Retinal pigment epithelial cell (primary cell): ENCODE results near the gene ZBTB4.

Source experiments
- DNase-seq: peaks from one replicate; pipeline ENCODE4 v3.0.0-alpha.2; 2010; ENCODE audit warnings: low read depth
- H3K4me3 ChIP-seq: 2 replicates; pipeline ENCODE4 v1.5.1; 2011; ENCODE audit warnings: mild to moderate bottlenecking, low read length, control low read depth, moderate library complexity
- TF ChIP-seq, protein P1 (sequence below): conservative IDR thresholded peaks from 2 replicates; pipeline ENCODE4 v1.5.1; 2011; ENCODE audit warnings: low read depth, low read length, control low read depth, inconsistent platforms

ZBTB4 gene

GRCh38 chr17:7502171-7502847 lies 22.9 kb upstream of the ZBTB4 start:
- H3K4me3 ChIP-seq = no peak overlapping the region
- no peak for DNase-seq
- TF ChIP-seq, protein P1, sequence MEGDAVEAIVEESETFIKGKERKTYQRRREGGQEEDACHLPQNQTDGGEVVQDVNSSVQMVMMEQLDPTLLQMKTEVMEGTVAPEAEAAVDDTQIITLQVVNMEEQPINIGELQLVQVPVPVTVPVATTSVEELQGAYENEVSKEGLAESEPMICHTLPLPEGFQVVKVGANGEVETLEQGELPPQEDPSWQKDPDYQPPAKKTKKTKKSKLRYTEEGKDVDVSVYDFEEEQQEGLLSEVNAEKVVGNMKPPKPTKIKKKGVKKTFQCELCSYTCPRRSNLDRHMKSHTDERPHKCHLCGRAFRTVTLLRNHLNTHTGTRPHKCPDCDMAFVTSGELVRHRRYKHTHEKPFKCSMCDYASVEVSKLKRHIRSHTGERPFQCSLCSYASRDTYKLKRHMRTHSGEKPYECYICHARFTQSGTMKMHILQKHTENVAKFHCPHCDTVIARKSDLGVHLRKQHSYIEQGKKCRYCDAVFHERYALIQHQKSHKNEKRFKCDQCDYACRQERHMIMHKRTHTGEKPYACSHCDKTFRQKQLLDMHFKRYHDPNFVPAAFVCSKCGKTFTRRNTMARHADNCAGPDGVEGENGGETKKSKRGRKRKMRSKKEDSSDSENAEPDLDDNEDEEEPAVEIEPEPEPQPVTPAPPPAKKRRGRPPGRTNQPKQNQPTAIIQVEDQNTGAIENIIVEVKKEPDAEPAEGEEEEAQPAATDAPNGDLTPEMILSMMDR = no peak

DNA sequence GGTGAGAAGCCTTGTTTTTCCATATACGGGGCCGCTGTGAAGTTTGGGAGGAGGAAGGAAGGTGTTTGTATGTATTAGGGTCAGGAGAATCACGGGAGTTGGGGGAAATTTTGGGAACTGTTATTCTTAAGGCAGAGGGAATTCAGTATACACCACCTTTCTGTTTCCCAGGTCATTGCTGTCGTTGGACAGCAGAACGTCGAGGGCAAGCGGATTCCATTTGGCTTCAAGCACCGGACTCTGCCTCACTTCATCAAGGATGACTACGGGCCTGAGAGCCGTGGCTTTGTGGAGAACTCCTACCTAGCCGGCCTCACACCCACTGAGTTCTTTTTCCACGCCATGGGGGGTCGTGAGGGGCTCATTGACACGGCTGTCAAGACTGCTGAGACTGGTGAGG lies 22.3 kb upstream of the ZBTB4 start:
- TF ChIP-seq, protein P1 = no peak
- no peak for DNase-seq
- H3K4me3 ChIP-seq = no peak overlapping the region

DNA sequence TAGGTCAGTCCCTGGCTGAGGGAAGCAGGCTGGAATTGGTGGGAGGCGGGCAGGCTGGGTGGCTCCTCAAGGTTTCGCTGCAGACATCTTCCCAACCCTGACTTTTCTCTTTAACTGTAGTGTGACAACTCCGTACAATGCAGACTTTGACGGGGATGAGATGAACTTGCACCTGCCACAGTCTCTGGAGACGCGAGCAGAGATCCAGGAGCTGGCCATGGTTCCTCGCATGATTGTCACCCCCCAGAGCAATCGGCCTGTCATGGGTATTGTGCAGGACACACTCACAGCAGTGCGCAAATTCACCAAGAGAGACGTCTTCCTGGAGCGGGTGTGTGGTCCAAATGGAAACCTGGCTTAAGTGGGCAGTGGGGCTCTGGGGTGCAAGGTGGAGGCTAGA lies 19.7 kb upstream of the ZBTB4 start:
- TF ChIP-seq, protein P1 = no peak
- H3K4me3 ChIP-seq = no peak overlapping the region
- no peak for DNase-seq

DNA sequence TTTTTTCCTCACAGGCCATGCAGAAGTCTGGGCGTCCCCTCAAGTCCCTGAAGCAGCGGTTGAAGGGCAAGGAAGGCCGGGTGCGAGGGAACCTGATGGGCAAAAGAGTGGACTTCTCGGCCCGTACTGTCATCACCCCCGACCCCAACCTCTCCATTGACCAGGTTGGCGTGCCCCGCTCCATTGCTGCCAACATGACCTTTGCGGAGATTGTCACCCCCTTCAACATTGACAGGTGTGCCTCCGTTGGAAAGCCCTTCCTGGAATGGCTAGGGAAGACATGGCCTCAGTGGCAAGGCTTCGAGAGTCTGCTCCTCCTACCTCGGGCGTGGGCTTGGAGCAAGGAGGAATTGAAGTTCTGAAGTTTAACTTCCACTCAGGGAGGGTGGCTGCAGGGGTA lies 18.2 kb upstream of the ZBTB4 start:
- TF ChIP-seq, protein P1 = no peak
- no peak overlapping the region for H3K4me3 ChIP-seq
- no peak for DNase-seq

GRCh38 chr17:7497228-7497627 lies 17.8 kb upstream of the ZBTB4 start:
- no peak for DNase-seq
- TF ChIP-seq, protein P1 = no peak
- H3K4me3 ChIP-seq = no peak overlapping the region

DNA sequence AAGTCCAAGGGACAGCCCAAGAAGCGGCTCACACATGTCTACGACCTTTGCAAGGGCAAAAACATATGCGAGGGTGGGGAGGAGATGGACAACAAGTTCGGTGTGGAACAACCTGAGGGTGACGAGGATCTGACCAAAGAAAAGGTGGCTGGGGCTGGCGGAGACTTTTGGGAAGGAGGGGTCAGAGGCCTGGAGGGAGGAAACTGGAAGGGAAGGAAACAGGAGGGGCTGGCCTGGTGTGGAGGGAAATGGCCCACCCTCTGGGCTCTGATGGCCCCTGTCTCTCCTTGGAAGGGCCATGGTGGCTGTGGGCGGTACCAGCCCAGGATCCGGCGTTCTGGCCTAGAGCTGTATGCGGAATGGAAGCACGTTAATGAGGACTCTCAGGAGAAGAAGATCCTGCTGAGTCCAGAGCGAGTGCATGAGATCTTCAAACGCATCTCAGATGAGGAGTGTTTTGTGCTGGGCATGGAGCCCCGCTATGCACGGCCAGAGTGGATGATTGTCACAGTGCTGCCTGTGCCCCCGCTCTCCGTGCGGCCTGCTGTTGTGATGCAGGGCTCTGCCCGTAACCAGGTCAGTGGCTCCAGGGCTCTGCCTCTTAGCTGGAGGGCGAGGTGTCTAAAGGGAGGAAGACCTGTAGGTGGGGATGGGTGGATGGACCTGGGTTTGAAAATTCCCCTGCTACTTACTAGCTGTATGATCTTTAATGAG lies 17.2 kb upstream of the ZBTB4 start:
- no peak overlapping the region for H3K4me3 ChIP-seq
- TF ChIP-seq, protein P1 = no peak
- DNase-seq = no peak

- no peak for DNase-seq
- H3K4me3 ChIP-seq = no peak overlapping the region
- TF ChIP-seq, protein P1 = no peak
Observed at GRCh38 chr17:7495906-7496434, 16.5 kb upstream of the ZBTB4 start.
